HepG2 (cell line): ENCODE measurements around the gene DNAJB11. TPM values are rescaled to one million over a fixed set of nuclear protein-coding genes. Genes with fewer than 3 reads are reported as not detected.

Experiments used
- CCAR2 ChIP-seq: fragments of 200-400 bp; formaldehyde crosslinking; optimal IDR thresholded peaks from 2 replicates; pipeline ENCODE3; 2018; ENCODE audit warnings: low read depth, mild to moderate bottlenecking, low read length, moderate library complexity
- KDM5A ChIP-seq: fragments of 200-600 bp; sonication (generic); IDR thresholded peaks from 2 replicates; pipeline ENCODE4 v1.7.0; 2018; ENCODE audit warnings: antibody characterized with exemption, mild to moderate bottlenecking, low read length, borderline replicate concordance
- KMT2B ChIP-seq: IDR thresholded peaks from 2 replicates; pipeline ENCODE4 v1.6.1; 2016; ENCODE audit warnings: missing genetic modification reagents, missing compliant biosample characterization
- MEIS2 ChIP-seq: sonication (generic); formaldehyde crosslinking; IDR thresholded peaks from 2 replicates; pipeline ENCODE4 v1.9.0; 2021; ENCODE audit warnings: mild to moderate bottlenecking, missing genetic modification reagents
- PHF8 ChIP-seq: sonication (generic); formaldehyde crosslinking; IDR thresholded peaks from 2 replicates; pipeline ENCODE4 v1.5.0; 2020; ENCODE audit warnings: missing genetic modification reagents
- RAD51 ChIP-seq: fragments of 450-650 bp; IDR thresholded peaks from 2 replicates; pipeline ENCODE4 v1.6.1; 2016; ENCODE audit warnings: borderline replicate concordance
- RELA ChIP-seq: sonication (generic); formaldehyde crosslinking; IDR thresholded peaks from 2 replicates; pipeline ENCODE4 v1.4.0; 2020; ENCODE audit warnings: missing genetic modification reagents
- SRSF4 ChIP-seq: fragments of 200-400 bp; formaldehyde crosslinking; IDR thresholded peaks from one replicate; pipeline ENCODE4 v1.6.1; 2018; ENCODE audit warnings: mild to moderate bottlenecking, low read depth, low read length, moderate library complexity; ENCODE audit not compliant: poor library complexity, severe bottlenecking
- ZFYVE20 ChIP-seq: sonication (generic); formaldehyde crosslinking; IDR thresholded peaks from 2 replicates; pipeline ENCODE4 v1.8.0; 2023; ENCODE audit warnings: low read depth, mild to moderate bottlenecking, moderate library complexity, missing genetic modification reagents, borderline replicate concordance
- ZNF101 ChIP-seq: sonication (generic); formaldehyde crosslinking; IDR thresholded peaks from 2 replicates; pipeline ENCODE4 v1.4.0; 2020; ENCODE audit warnings: mild to moderate bottlenecking, low read depth, missing genetic modification reagents, borderline replicate concordance
- ZNF263 ChIP-seq: sonication (generic); formaldehyde crosslinking; IDR thresholded peaks from 2 replicates; pipeline ENCODE4 v1.4.0; 2020; ENCODE audit warnings: missing genetic modification reagents
- ZNF616 ChIP-seq: sonication (generic); formaldehyde crosslinking; IDR thresholded peaks from 2 replicates; pipeline ENCODE4 v1.5.0; 2020; ENCODE audit warnings: low read depth, mild to moderate bottlenecking, missing genetic modification reagents
- ZNF652 ChIP-seq: IDR thresholded peaks from 2 replicates; pipeline ENCODE4 v1.6.1; 2016; ENCODE audit warnings: low read depth, borderline replicate concordance
- ZNF747 ChIP-seq: sonication (generic); formaldehyde crosslinking; IDR thresholded peaks from 2 replicates; pipeline ENCODE4 v1.8.1; 2023; ENCODE audit warnings: missing genetic modification reagents, mild to moderate bottlenecking, borderline replicate concordance
- ZSCAN12 ChIP-seq: sonication (generic); formaldehyde crosslinking; IDR thresholded peaks from 2 replicates; pipeline ENCODE4 v1.9.0; 2021; ENCODE audit warnings: mild to moderate bottlenecking, missing genetic modification reagents
- polyA plus RNA-seq, 8 experiments: library from polyadenylated mRNA; depleted of rRNA in 3 of 8; stranded (reverse) in 7 of 8; unstranded in 1 of 8; fragments of >200 nt; fragmentation: Illumina TruSeq in 4 of 8; extraction: Trizol in 4 of 8; gene quantifications; 2 replicates each; pipeline versions ENCODE4 v1.2.1 to v1.2.3, GENCODE V29; 2011 to 2016; ENCODE audit warnings: low read depth in 4 of 8, missing spikeins in 1 of 8, mixed read lengths in 1 of 8; ENCODE audit not compliant: insufficient read depth in 1 of 8
- total RNA-seq, 5 experiments: library from RNA; depleted of rRNA; stranded (reverse); fragments of >200 nt; fragmentation: Illumina TruSeq; extraction: Trizol; gene quantifications; 2 replicates each; pipeline ENCODE4 v1.2.3, GENCODE V29; 2016; ENCODE audit warnings: low read depth in 1 of 5
- TF ChIP-seq, protein P1 (sequence below): sonication (generic); formaldehyde crosslinking; IDR thresholded peaks from 2 replicates; pipeline ENCODE4 v1.8.0; 2022; ENCODE audit warnings: mild to moderate bottlenecking, missing genetic modification reagents, moderate library complexity
- TF ChIP-seq, protein P2 (sequence below): sonication (generic); formaldehyde crosslinking; IDR thresholded peaks from 2 replicates; pipeline ENCODE4 v1.4.0; 2020; ENCODE audit warnings: mild to moderate bottlenecking, missing genetic modification reagents
- TF ChIP-seq, protein P3 (sequence below): sonication (generic); formaldehyde crosslinking; IDR thresholded peaks from 2 replicates; pipeline ENCODE4 v1.4.0; 2020; ENCODE audit warnings: missing genetic modification reagents

The DNAJB11 gene
- total and polyA plus RNA-seq, 2 of the 13 experiments (the other 11 are each of a cell fraction or from before 2014, with no cell fraction given), result 41.0 to 132 TPM

DNA sequence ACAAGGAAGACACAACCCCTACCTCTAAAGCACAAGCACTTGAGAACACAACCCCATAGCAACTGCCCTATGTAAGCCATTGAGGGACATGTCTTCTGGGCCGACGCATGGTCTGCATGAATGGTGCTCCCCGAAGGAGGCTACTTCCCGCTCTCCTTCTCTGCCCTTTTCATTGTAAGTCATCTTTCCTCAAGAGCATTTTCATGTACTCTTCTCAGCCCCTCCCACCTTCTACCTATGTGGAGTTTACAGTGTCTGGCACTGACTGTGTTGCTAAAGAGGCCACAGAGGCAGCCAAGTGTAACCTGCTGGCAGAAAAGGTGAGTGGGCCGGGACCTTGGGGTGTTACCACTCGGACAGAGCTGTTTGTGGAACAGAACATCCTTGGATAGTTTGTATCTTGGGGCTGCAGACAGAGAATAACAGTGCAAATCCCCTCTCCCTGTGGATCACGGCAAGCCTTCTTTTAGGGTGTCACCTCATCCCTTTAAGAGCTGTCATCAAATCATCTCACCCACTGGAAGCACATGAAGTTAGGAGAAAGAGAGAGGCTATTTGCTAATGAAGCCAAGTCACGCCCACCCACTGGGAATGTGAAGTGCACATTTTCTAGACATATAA lies 47.9 kb downstream of the DNAJB11 start (continued):
- TF ChIP-seq ZNF263 (CRISPR knock-in tag), result peak; percentile 78
- no peak for TF ChIP-seq ZFYVE20 (CRISPR knock-in tag)
- no peak for TF ChIP-seq KDM5A
- no peak for TF ChIP-seq ZNF652 (CRISPR knock-in tag)
- TF ChIP-seq ZSCAN12 (CRISPR knock-in tag), result no peak
- no peak for TF ChIP-seq RELA (CRISPR knock-in tag)
- TF ChIP-seq, protein P1, sequence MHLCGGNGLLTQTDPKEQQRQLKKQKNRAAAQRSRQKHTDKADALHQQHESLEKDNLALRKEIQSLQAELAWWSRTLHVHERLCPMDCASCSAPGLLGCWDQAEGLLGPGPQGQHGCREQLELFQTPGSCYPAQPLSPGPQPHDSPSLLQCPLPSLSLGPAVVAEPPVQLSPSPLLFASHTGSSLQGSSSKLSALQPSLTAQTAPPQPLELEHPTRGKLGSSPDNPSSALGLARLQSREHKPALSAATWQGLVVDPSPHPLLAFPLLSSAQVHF (CRISPR knock-in tag), result no peak
- no peak for TF ChIP-seq ZNF101 (CRISPR knock-in tag)
- TF ChIP-seq, protein P2, sequence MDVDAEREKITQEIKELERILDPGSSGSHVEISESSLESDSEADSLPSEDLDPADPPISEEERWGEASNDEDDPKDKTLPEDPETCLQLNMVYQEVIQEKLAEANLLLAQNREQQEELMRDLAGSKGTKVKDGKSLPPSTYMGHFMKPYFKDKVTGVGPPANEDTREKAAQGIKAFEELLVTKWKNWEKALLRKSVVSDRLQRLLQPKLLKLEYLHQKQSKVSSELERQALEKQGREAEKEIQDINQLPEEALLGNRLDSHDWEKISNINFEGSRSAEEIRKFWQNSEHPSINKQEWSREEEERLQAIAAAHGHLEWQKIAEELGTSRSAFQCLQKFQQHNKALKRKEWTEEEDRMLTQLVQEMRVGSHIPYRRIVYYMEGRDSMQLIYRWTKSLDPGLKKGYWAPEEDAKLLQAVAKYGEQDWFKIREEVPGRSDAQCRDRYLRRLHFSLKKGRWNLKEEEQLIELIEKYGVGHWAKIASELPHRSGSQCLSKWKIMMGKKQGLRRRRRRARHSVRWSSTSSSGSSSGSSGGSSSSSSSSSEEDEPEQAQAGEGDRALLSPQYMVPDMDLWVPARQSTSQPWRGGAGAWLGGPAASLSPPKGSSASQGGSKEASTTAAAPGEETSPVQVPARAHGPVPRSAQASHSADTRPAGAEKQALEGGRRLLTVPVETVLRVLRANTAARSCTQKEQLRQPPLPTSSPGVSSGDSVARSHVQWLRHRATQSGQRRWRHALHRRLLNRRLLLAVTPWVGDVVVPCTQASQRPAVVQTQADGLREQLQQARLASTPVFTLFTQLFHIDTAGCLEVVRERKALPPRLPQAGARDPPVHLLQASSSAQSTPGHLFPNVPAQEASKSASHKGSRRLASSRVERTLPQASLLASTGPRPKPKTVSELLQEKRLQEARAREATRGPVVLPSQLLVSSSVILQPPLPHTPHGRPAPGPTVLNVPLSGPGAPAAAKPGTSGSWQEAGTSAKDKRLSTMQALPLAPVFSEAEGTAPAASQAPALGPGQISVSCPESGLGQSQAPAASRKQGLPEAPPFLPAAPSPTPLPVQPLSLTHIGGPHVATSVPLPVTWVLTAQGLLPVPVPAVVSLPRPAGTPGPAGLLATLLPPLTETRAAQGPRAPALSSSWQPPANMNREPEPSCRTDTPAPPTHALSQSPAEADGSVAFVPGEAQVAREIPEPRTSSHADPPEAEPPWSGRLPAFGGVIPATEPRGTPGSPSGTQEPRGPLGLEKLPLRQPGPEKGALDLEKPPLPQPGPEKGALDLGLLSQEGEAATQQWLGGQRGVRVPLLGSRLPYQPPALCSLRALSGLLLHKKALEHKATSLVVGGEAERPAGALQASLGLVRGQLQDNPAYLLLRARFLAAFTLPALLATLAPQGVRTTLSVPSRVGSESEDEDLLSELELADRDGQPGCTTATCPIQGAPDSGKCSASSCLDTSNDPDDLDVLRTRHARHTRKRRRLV (CRISPR knock-in tag), result no peak
- no peak for TF ChIP-seq PHF8 (CRISPR knock-in tag)
- no peak for TF ChIP-seq RAD51
- TF ChIP-seq, protein P3, sequence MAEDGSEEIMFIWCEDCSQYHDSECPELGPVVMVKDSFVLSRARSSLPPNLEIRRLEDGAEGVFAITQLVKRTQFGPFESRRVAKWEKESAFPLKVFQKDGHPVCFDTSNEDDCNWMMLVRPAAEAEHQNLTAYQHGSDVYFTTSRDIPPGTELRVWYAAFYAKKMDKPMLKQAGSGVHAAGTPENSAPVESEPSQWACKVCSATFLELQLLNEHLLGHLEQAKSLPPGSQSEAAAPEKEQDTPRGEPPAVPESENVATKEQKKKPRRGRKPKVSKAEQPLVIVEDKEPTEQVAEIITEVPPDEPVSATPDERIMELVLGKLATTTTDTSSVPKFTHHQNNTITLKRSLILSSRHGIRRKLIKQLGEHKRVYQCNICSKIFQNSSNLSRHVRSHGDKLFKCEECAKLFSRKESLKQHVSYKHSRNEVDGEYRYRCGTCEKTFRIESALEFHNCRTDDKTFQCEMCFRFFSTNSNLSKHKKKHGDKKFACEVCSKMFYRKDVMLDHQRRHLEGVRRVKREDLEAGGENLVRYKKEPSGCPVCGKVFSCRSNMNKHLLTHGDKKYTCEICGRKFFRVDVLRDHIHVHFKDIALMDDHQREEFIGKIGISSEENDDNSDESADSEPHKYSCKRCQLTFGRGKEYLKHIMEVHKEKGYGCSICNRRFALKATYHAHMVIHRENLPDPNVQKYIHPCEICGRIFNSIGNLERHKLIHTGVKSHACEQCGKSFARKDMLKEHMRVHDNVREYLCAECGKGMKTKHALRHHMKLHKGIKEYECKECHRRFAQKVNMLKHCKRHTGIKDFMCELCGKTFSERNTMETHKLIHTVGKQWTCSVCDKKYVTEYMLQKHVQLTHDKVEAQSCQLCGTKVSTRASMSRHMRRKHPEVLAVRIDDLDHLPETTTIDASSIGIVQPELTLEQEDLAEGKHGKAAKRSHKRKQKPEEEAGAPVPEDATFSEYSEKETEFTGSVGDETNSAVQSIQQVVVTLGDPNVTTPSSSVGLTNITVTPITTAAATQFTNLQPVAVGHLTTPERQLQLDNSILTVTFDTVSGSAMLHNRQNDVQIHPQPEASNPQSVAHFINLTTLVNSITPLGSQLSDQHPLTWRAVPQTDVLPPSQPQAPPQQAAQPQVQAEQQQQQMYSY (CRISPR knock-in tag), result no peak
- TF ChIP-seq MEIS2 (CRISPR knock-in tag), result peak; percentile 25; the same call in 1 of the 2 replicates
- TF ChIP-seq CCAR2, result no peak
- TF ChIP-seq KMT2B, result no peak
- 0 out of 2 replicates have a peak, but pooled peaks have one; percentile 38 for TF ChIP-seq ZNF747 (CRISPR knock-in tag)
- TF ChIP-seq SRSF4, result no peak
- 0 out of 2 replicates have a peak, but pooled peaks have one; percentile 22 for TF ChIP-seq ZNF616 (CRISPR knock-in tag)
